ENCODE results near the gene PRKCG. TPM values are rescaled to one million over a fixed set of nuclear protein-coding genes. Genes with fewer than 3 reads are reported as not detected.

PRKCG gene
- total and polyA plus RNA-seq, 12 donors = 0.07 TPM; not detected in 11

DNA sequence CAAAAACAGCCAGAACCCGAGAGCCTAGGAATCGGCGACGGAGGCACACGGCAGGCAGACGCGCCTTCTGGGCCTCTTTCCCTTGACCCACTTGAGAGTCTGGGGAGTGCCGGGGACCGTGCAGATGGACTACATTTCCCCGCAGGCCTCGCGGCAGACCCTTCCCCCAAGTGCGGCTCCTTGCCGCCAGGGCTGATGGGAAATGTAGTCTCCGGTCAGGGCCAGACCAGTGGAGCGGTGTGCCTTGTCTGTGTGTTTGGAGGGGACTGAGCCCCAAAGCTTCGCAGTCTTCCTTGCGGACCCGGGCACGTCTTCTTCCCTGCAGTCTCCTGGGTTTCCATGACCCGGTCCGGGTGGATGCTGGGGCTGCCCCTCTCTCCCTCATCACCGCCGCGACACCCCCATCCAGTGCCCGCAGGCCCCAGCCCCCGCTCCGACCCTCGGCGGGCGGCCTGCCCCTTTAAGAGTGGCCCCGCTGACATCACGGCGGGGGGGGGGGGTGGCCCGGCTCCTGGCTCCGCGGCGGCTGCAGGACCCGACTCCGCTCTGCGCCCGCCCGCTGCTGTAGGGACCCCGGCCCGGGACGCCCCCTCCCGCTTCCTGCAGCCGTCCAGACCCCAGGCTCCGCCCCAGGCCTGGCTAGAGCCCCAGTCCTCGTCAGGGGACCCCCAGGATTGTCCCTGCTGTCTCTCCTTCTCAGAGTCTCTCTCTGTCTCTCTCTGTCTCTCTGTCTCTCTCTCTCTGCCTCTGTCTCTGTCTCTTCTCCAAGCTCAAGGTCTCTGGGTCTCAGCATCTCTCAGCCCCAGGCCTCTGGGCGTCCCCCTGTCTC lies 26.3 kb downstream of the PRKCG start:
- Histone ChIP-seq H3K27me3 (peaks cover 23 to 96% (median 79%) of the 10 kb centered on the region in 7 donors), H3K36me3 (no peaks in the 10 kb centered on the region), H3K4me3 (peak overlapping the region in 1 of 10 donors; percentile 7), H3K27ac (no peak overlapping the region), H3K9me3 (no peaks in the 10 kb centered on the region), H3K4me1 (peaks cover 0 to 26% (median 19%) of the 10 kb centered on the region in 9 donors)
- DNase-seq = peak; percentile 24 to 36
- whole genome bisulfite sequencing, 2 donors = 2 to 3% methylated on average over 46 to 49 of the region's 51 CpGs
- intact Hi-C loops (cut with DNase I) = loop anchor here (2.0 to 10.0 kb wide), 3 partner anchors 30 to 114 kb away; no protein-coding TSS in a partner anchor
- TF ChIP-seq, protein P1, sequence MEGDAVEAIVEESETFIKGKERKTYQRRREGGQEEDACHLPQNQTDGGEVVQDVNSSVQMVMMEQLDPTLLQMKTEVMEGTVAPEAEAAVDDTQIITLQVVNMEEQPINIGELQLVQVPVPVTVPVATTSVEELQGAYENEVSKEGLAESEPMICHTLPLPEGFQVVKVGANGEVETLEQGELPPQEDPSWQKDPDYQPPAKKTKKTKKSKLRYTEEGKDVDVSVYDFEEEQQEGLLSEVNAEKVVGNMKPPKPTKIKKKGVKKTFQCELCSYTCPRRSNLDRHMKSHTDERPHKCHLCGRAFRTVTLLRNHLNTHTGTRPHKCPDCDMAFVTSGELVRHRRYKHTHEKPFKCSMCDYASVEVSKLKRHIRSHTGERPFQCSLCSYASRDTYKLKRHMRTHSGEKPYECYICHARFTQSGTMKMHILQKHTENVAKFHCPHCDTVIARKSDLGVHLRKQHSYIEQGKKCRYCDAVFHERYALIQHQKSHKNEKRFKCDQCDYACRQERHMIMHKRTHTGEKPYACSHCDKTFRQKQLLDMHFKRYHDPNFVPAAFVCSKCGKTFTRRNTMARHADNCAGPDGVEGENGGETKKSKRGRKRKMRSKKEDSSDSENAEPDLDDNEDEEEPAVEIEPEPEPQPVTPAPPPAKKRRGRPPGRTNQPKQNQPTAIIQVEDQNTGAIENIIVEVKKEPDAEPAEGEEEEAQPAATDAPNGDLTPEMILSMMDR (IDR thresholded peaks at IDR 0.05) = no peak
- ATAC-seq = peak; percentile 49 to 86 (median 76)

DNA sequence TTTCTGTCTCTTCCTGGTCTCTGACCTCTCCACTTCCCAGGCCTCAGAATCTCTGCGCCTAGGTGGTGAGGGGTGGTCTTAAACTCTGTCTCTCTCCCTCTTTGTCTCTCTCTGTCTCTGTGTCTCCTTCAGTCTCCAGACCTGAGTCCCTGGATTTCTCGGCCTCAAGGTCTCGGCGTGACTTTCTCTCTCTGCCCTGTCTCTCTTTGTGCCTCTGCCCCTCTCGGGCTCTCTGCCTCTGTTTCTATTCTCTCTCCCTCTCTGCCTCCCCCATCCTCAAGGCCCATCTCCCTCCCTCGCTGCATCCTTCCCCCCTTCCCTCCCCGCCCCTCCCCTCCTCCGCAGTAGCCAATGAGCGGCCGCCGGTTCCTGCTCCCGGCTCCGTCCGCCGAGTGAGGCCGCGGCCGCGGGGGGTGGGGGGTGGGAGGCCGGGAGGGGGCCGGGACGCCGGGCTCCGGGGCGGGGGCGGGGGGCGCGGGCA lies 27.0 kb downstream of the PRKCG start, which contains the start of gene CACNG7:
CACNG7 (plus strand) TSS at position 344 of the 481 bp plus-strand sequence. CDS start 3,554 bp downstream, outside the sequence.
- DNase-seq (no peak), ATAC-seq (no peak)
- intact Hi-C loops (cut with DNase I) = loop anchor here (2.0 to 10.0 kb wide), 3 partner anchors 30 to 113 kb away; no protein-coding TSS in a partner anchor
- Histone ChIP-seq H3K9me3 (no peaks in the 10 kb centered on the region), H3K27me3 (peaks cover 23 to 95% (median 79%) of the 10 kb centered on the region in 7 donors), H3K4me1 (peaks cover 0 to 26% (median 19%) of the 10 kb centered on the region in 9 donors), H3K36me3 (no peaks in the 10 kb centered on the region), H3K27ac (no peak within 1 kb of the TSS), H3K4me3 (peak within 1 kb of the TSS in 1 of 10 donors; percentile 7)
- WGBS, 2 donors = 1 to 2% methylated on average over 19 to 28 of the region's 28 CpGs
- TF ChIP-seq, protein P1 (IDR thresholded peaks at IDR 0.05) = no peak

DNA sequence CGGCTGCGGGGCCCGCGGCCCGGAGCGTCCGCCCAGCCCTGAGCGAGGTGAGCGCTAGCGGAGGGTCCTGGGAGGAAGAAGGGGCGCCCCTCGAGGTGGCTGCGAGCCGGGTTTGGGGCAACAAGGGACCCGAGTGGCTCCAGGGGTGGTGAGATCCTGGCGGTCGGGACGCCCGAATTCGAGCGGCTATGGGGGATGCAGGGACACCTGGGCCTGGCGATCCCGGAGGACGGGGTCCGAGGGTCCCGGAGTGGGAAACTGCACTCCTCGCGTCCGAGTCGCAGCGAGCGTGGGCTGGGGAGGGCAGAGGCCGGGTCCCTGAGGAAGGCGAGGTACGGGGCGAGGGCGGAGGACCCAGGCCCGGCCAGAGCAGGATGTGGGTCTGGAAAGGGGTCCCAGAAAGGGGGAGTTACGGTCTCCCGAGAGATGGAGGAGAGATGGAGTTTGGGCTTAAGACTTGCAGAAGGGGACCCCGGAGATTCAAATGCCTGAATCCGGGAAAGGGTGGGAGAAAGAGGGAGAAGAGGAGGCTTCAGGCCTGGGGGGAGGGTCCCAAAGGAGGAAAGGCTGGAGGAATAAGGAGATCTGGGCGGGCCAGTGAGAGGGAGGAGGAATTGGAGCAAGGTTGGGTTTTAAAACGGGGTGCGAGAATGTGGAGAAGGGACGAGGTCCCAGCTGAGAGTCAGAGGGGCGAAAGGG lies 27.6 kb downstream of the PRKCG start:
- peaks cover 23 to 94% (median 85%) of the 10 kb centered on the region in 7 donors for H3K27me3 ChIP-seq

More for the DNA sequence above, 27.6 kb downstream of the PRKCG start:
- Histone ChIP-seq H3K27ac (no peak overlapping the region), H3K9me3 (no peaks in the 10 kb centered on the region), H3K36me3 (no peaks in the 10 kb centered on the region), H3K4me3 (no peak overlapping the region), H3K4me1 (peaks cover 0 to 26% (median 19%) of the 10 kb centered on the region in 9 donors)
- ATAC-seq = no peak
- intact Hi-C loops (cut with DNase I) = loop anchor here (2.0 to 10.0 kb wide), 3 partner anchors 29 to 113 kb away; no protein-coding TSS in a partner anchor
- TF ChIP-seq, protein P1 (IDR thresholded peaks at IDR 0.05) = no peak
- 0 to 1% methylated on average over 41 to 47 of the region's 47 CpGs for WGBS, 2 donors
- no peak for DNase-seq

Measured in heart right ventricle (tissue), 16 donors.